GM11168 (cell line): Measurements from ENCODE around the gene PILRB.
"Not testable (repeated sequence)": the region's sequence is repeated elsewhere in the genome, so short reads cannot be mapped to it uniquely, and the experiment has no call there.

ENCODE experiments used
- in situ Hi-C: fragments of 300-500 bp; cut with MboI; formaldehyde crosslinking; loops from one replicate; pipeline ENCODE4 v1.12.0; 2022; ENCODE audit warnings: low sequenced_read_pairs; ENCODE audit not compliant: unreplicated experiment

Gene PILRB

GRCh38 chr7:100358027-100358856 lies at the start of gene PILRB:
PILRB (plus strand) TSS chr7:100358117; CDS start chr7:100358303, 186 bp downstream.
- in situ Hi-C loops: loop anchor here (10.0 kb wide), 1 partner anchor 47 kb away; no protein-coding TSS in a partner anchor

GRCh38 chr7:100318329-100318728 lies 39.6 kb upstream of the PILRB start:
- in situ Hi-C loops: not testable (repeated sequence)

GRCh38 chr7:100321648-100322047 lies 36.3 kb upstream of the PILRB start:
- in situ Hi-C loops: not testable (repeated sequence)

GRCh38 chr7:100324194-100324593 lies 33.7 kb upstream of the PILRB start:
- in situ Hi-C loops: not testable (repeated sequence)

- in situ Hi-C loops: not testable (repeated sequence)
Measured at GRCh38 chr7:100325671-100326070, 32.2 kb upstream of the PILRB start.

- in situ Hi-C loops: not testable (repeated sequence)
Measured at GRCh38 chr7:100326914-100327313, 31.0 kb upstream of the PILRB start.

GRCh38 chr7:100335566-100336466 lies 22.1 kb upstream of the PILRB start:
- in situ Hi-C loops: not testable (repeated sequence)

GRCh38 chr7:100338083-100338696 lies 19.7 kb upstream of the PILRB start:
- in situ Hi-C loops: not testable (repeated sequence)

GRCh38 chr7:100341286-100341685 lies 16.6 kb upstream of the PILRB start:
- in situ Hi-C loops: not testable (repeated sequence)

GRCh38 chr7:100342765-100343164 lies 15.2 kb upstream of the PILRB start:
- in situ Hi-C loops: no loop called here

- in situ Hi-C loops: not testable (repeated sequence)
Measured at GRCh38 chr7:100344124-100344559, 13.8 kb upstream of the PILRB start.

- in situ Hi-C loops: loop anchor here (5.0 kb wide), 1 partner anchor 127 kb away; the partner anchor contains the start of gene PVRIG
Measured at GRCh38 chr7:100344560-100345287, 13.2 kb upstream of the PILRB start.

- in situ Hi-C loops: loop anchor here (5.0 kb wide), 1 partner anchor 128 kb away; the partner anchor contains the start of gene PVRIG
Measured at GRCh38 chr7:100345288-100345672, 12.6 kb upstream of the PILRB start.

- in situ Hi-C loops: loop anchor here (5.0 kb wide), 1 partner anchor 130 kb away; the partner anchor contains the start of gene PVRIG
Measured at GRCh38 chr7:100346921-100347320, 11.0 kb upstream of the PILRB start.

- in situ Hi-C loops: loop anchor here (5.0 kb wide), 1 partner anchor 132 kb away; the partner anchor contains the start of gene PVRIG
Measured at GRCh38 chr7:100348805-100349204, 9.1 kb upstream of the PILRB start.

GRCh38 chr7:100349757-100350156 lies 8.2 kb upstream of the PILRB start:
- in situ Hi-C loops: loop anchor here (5.0 to 10.0 kb wide), 2 partner anchors 55 to 132 kb away; partner anchors contain the start of gene PVRIG

- in situ Hi-C loops: loop anchor here (10.0 kb wide), 1 partner anchor 53 kb away; no protein-coding TSS in a partner anchor
Measured at GRCh38 chr7:100351657-100352058, 6.3 kb upstream of the PILRB start.

GRCh38 chr7:100352230-100352781 lies 5.6 kb upstream of the PILRB start:
- in situ Hi-C loops: loop anchor here (10.0 kb wide), 1 partner anchor 52 kb away; no protein-coding TSS in a partner anchor
